H54 (cell line): Measurements from ENCODE around the gene PDE6H.

Experiments used
- DNase-seq: peaks from one replicate; pipeline ENCODE4 v3.0.0; 2011; ENCODE audit warnings: low spot score, mixed read lengths; ENCODE audit not compliant: insufficient read length
- FAIRE-seq: peaks from 3 replicates; lab custom pipeline; 2011; peaks lifted over from hg19 to GRCh38; lab: Jason Lieb, UNC
- POLR2A ChIP-seq: IDR thresholded peaks from 2 replicates; pipeline ENCODE4 v1.6.1; 2011; ENCODE audit warnings: low read depth, mild to moderate bottlenecking, low read length

Gene PDE6H

GRCh38 chr12:14972816-14973215 is at the start of gene PDE6H:
Gene PDE6H, plus strand, starts transcription at chr12:14973042. Its CDS starts 4,971 bp downstream, at chr12:14978013.
- DNase-seq (no peak), FAIRE-seq (no peak)
- TF ChIP-seq POLR2A = no peak

GRCh38 chr12:14923944-14924343 is 48.9 kb upstream of the PDE6H start:
- FAIRE-seq (no peak), DNase-seq (no peak)
- no peak for TF ChIP-seq POLR2A

- DNase-seq (no peak), FAIRE-seq (no peak)
- TF ChIP-seq POLR2A = no peak
Measured at GRCh38 chr12:14924541-14924940, 48.3 kb upstream of the PDE6H start.

- DNase-seq (no peak), FAIRE-seq (no peak)
- no peak for TF ChIP-seq POLR2A
Measured at GRCh38 chr12:14927267-14927666, 45.6 kb upstream of the PDE6H start.

DNA sequence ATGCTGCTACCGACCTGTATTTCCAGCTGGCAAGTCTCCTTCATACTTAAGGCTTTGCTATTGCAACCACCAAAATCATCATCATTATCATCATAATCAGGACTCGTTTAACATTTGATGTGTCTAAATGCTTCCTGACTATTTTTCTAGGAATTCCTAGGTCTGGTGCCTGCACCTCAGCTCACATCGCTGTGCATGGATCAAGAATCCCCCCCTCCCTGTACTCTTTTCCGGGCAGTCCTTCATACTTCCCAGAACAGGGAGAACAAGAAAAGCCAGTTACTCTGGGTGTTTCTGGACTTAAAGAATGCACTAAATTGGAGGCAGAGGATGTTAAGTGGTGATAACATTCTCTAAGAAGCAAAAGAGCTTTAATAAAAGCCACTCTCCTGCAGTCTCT is 43.9 kb upstream of the PDE6H start:
- DNase-seq (no peak), FAIRE-seq (no peak)
- no peak for TF ChIP-seq POLR2A

DNA sequence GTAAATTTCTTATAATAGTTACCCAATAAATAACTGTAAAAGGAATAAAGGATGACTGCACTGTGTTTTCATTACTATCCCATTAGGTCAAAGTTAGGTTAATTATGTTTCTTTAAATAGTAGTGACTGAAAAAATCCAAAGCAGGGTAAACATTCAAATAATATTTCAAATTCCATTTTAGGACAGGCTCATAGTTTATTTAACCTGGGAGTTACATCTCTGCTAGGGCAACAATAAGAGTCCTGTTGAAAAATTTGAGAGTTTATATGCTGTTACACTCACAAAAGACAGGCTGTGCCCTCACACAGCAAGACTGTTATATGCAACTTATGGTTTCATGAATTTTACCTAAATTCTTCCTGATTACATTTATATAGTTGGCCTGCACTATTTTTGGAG is 42.5 kb upstream of the PDE6H start:
- DNase-seq = no peak
- FAIRE-seq = no peak
- no peak for TF ChIP-seq POLR2A

DNA sequence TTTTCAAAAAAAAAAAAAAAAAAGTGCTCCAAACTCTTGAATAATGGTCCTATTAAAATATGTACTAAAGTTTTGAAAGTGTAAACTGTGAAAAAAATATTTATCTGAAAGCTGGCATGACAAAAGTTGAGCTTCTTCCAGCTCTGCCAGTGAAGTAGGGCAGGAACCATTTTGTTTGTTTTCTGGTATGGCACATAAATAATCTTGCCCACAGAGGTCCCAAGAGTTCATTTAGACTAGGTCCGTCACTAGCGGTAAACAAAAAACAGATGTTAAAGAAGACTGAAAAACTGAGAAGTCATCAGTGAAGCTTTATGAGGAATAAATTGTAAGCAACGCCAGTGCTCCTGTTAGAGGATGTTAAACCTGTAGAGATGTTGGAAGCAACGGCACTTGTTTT is 41.5 kb upstream of the PDE6H start:
- DNase-seq (no peak), FAIRE-seq (no peak)

DNA sequence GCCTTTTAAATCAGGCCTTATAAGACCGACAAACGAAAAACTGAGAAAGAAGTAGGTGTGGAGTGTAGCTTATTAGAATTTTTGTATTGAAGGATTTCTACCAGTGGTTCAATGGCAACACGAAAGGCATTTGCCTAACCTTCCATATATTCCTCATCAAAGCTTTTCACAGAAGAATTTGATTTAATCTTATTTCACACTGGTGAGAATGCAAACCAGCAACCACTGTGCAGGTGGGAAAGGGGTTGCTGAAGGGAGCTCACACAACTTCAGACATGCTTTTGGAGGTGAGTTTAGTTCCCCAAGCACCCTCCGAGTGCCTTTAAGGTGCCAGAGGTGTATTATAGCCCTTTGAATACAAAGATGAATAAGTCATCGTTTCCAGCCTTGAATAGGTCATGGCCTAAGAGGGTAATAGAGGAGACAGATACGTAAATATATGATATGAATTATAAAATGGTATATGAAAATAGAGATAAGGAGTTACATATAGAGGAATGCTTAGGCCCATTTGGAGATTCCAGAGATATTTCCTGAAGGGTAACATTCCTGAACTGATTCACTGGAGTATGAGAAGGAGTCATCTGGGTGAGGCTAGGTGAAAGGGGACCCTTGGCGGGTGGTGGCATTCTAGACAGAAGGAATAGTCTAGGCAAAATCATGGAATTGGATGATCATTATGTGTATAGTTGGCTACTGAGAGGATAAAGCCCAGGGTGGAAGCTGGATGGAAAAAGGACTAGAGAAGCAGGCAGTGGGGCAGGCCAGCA is 40.9 kb upstream of the PDE6H start:
- no peak for TF ChIP-seq POLR2A
- FAIRE-seq (no peak), DNase-seq (no peak)

More for the DNA sequence above, 41.5 kb upstream of the PDE6H start:
- TF ChIP-seq POLR2A = no peak

DNA sequence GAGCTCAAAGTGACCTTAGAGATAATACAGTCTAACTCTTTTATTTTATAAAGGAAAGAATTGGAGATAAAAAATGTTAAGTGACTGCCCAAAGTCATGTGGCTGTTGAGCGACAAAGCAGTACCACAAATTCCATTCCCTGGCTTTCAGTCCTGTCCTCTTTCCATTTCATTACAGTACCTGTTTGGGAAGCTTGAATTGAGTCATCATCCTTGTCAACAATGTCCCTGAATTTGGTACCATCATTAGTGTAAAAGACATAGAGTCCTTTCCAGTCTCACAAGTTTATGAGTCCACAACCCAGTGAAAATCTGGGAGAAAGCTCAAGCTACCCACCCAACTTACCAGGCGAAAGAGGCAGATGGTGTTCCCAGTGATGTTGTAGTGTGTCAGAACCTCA is 38.3 kb upstream of the PDE6H start:
- TF ChIP-seq POLR2A = no peak
- FAIRE-seq (no peak), DNase-seq (no peak)

GRCh38 chr12:14935031-14935430 is 37.8 kb upstream of the PDE6H start:
- no peak for FAIRE-seq
- no peak for TF ChIP-seq POLR2A

DNA sequence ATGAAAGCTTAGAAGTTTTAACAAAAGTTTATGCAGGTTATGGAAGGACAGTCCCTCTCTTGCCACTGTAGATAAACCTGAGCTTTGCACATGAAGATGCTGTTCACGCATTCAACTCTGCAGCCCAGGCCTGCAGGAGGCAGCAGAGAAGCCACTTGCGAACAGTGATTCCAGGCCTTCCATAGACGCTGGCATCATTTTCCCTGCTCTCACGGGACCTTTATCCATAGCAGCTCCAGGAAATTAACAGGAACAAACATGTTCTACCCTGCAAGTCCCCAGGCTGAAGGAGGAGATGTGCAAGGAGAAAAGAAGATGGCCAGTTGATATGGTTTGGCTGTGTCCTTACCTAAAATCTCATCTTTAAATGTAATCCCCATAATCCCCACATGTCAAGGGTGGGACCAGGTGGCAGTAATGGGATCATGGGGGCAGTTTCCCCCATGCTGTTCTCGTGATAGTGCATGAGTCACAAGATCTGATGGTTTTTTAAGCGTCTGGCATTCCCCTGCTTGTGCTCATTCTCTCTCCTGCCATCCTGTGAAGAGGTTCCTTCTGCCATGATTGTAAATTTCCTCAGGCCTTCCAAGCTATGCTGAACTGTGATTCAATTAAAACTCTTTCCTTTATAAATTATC is 36.5 kb upstream of the PDE6H start:
- DNase-seq (no peak), FAIRE-seq (no peak)
- no peak for TF ChIP-seq POLR2A

More at GRCh38 chr12:14935031-14935430, 37.8 kb upstream of the PDE6H start:
- no peak for DNase-seq

- FAIRE-seq = no peak
- DNase-seq = no peak
- TF ChIP-seq POLR2A = no peak
Measured at GRCh38 chr12:14937014-14937413, 35.8 kb upstream of the PDE6H start.

GRCh38 chr12:14937689-14938088 is 35.2 kb upstream of the PDE6H start:
- FAIRE-seq (no peak), DNase-seq (no peak)
- no peak for TF ChIP-seq POLR2A

DNA sequence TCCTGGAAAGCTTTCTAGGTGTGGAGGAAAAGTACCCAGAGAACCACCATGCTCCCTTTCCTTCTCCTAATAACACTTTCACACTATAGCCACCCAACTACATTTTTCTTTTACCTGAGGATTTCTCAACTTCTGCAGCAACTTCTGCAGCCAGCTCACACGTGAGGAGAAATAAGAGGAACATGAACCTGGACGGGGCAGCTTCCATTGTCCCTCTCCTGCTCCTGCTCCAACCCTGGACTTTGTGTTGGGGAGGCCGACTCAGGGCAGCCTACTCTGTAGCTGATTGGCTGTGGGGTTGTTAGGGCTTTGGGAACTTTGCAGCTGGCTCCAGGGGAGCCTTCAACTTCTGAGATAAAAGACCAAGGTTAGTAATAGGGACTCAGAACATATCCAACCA is 34.5 kb upstream of the PDE6H start, which contains the start of gene ERP27:
Gene ERP27, minus strand, starts transcription at position 237 of the 400 bp plus-strand sequence. Its CDS starts 29 bp downstream, at position 208.
- DNase-seq (no peak), FAIRE-seq (no peak)
- TF ChIP-seq POLR2A = no peak

DNA sequence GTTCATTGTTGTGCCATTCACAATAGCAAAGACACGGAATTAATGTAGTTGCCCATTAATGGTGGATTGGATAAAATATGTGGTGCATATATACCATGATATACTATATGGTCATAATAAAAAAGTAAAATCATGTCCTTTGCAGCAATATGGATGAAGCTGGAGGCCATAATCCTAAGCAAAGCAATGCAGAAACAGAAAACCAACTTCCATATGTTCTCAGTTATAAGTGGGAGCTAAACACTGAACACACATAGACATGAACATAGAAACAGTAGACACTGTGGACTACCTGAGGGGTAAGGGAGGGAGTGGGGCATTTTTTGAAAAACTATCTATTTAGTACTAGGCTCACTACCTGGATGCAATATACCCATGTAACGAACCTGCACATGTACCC is 31.5 kb upstream of the PDE6H start:
- TF ChIP-seq POLR2A = no peak
- no peak for FAIRE-seq
- no peak for DNase-seq
